Measurements from ENCODE around the gene ZNF862. TPM values are rescaled to one million over a fixed set of nuclear protein-coding genes. Genes with fewer than 3 reads are reported as not detected.

Gene ZNF862
- total and polyA plus RNA-seq, 2 donors (not counting 1 experiment from before 2014, with no cell fraction given) = 24.1 to 33.0 TPM

DNA sequence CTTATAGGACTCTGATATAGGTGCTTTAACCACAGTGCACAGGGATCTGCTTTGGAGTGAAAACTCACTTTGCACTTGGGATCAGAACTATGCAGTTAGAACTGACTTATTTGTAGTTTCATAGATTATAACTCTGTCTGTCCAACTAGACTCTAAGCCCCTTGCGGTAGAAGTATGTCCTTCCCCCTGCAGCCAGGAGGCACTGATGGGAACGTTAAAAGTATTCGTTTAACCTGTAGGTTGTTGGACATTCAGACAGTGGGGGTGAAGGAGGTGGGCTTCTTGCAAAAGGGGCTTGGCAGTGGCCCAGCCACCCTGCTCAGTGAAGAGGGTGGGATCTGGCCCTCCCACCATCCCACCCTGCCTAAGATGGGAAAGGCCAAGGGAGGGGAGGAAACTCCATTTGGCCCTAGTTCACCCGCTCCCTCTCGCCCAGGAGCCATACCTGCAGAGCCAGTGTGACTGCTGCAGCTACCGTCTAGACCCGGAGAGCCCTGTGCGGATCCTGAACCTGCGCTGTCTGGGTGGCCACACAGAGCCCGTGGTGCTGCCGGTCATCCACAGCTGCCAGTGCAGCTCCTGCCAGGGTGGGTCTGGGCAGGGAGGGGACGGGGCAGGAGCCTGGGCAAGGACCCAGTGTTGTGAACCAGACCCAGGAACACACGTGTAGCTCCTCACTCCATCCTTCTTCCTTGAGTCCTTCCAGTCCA lies 5.7 kb upstream of the ZNF862 start:
- H3K4me1 Mint-ChIP-seq = peaks cover under 1% of the 10 kb centered on the region
- 95% methylated on average over 9 of the region's 13 CpGs for WGBS (ENCODE audit: insufficient coverage)

DNA sequence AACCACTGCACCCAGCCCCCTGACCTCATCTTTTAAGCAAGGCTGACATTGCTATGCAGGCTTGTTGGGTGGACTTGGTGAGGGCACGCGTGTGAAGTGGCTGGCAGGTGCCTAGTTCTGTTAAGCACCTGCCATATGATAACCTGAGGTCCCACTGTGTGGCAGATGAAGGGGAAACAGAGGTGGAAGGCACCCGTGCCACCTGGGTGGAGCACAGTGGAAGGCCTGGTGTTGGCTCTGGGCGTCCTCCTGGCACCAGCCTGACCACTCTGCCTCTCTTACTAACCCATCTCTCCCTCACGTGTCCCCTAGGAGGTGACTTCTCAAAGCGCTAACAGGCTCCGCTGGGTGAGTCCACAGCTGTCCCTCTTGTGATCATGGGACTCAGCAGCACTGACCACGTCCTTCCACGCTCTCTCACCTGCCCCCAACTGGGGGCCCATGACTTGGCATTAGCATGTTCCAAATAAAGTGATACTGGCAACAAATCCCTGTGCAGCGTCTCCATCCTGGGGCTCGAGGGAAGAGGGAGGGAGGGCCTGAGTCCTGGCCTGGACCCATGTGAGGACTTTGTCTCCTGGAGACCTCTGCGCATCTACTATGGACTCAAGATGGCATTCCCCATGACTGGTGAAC lies 4.6 kb upstream of the ZNF862 start:
- Mint-ChIP-seq H3K27ac (no peak overlapping the region), H3K4me1 (peaks cover 6% of the 10 kb centered on the region), H3K27me3 (peaks cover 30% of the 10 kb centered on the region), H3K9me3 (ENCODE audit: insufficient read depth) (no peaks in the 10 kb centered on the region), H3K4me3 (no peak overlapping the region)
- ChIA-PET CTCF (no interaction called here), POLR2A (no interaction called here)
- Histone ChIP-seq H3K9me3 (ENCODE audit: control extremely low read depth in 1 of 3, control insufficient read depth in 2 of 3, insufficient read depth in 1 of 3, low read length in 2 of 3) (no peaks in the 10 kb centered on the region), H4K20me1 (ENCODE audit: control insufficient read depth, insufficient read depth, low read length, poor library complexity, severe bottlenecking) (peaks cover 2% of the 10 kb centered on the region), H3K27me3 (replicated peaks in 1 of 4; ENCODE audit: control extremely low read depth in 1 of 4, control insufficient read depth in 3 of 4, insufficient read depth in 4 of 4, low read length in 3 of 4) (peaks cover 0 to 7% (median 0%) of the 10 kb centered on the region in 4 experiments), H2AFZ (ENCODE audit: insufficient read depth, low read depth, low read length, poor library complexity, severe bottlenecking) (no peak overlapping the region), H3K4me1 (ENCODE audit: control insufficient read depth in 2 of 2, insufficient read depth in 2 of 2, low read length in 2 of 2) (peaks cover 3 to 5% of the 10 kb centered on the region in 2 donors), H3K4me2 (replicated peaks; ENCODE audit: low read depth, low read length, poor library complexity, severe bottlenecking) (no peak overlapping the region), H3K27ac (ENCODE audit: low read length in 2 of 2) (no peak overlapping the region), H3K4me3 (ENCODE audit: control extremely low read depth in 1 of 5, extremely low read depth in 1 of 5, insufficient read depth in 1 of 5, low read depth in 2 of 5, low read length in 4 of 5) (no peak overlapping the region), H3K36me3 (replicated peaks in 1 of 2; ENCODE audit: control extremely low read depth in 1 of 2, control insufficient read depth in 1 of 2, extremely low read depth in 1 of 2, insufficient read depth in 2 of 2, low read length in 1 of 2) (no peaks in the 10 kb centered on the region), H3K79me2 (ENCODE audit: control insufficient read depth, insufficient read depth, low read length) (peaks cover 4% of the 10 kb centered on the region), H3K9ac (ENCODE audit: low read length) (no peak overlapping the region)
- WGBS (ENCODE audit: insufficient coverage) = 82% methylated on average over 11 of the region's 12 CpGs
- no peak for ATAC-seq (ENCODE audit: low read depth)
- intact Hi-C loops (cut with micrococcal nuclease) = no loop called here
- TF ChIP-seq, protein P1, sequence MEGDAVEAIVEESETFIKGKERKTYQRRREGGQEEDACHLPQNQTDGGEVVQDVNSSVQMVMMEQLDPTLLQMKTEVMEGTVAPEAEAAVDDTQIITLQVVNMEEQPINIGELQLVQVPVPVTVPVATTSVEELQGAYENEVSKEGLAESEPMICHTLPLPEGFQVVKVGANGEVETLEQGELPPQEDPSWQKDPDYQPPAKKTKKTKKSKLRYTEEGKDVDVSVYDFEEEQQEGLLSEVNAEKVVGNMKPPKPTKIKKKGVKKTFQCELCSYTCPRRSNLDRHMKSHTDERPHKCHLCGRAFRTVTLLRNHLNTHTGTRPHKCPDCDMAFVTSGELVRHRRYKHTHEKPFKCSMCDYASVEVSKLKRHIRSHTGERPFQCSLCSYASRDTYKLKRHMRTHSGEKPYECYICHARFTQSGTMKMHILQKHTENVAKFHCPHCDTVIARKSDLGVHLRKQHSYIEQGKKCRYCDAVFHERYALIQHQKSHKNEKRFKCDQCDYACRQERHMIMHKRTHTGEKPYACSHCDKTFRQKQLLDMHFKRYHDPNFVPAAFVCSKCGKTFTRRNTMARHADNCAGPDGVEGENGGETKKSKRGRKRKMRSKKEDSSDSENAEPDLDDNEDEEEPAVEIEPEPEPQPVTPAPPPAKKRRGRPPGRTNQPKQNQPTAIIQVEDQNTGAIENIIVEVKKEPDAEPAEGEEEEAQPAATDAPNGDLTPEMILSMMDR (IDR thresholded peaks at IDR 0.05) = no peak
- no peak for TF ChIP-seq EZH2 (IDR thresholded peaks at IDR 0.05; ENCODE audit: borderline replicate concordance, insufficient read depth, low read depth, low read length, poor library complexity, severe bottlenecking)
- DNase-seq = no peak

More for the DNA sequence above, 5.7 kb upstream of the ZNF862 start:
- ATAC-seq (ENCODE audit: low read depth) (no peak), DNase-seq (no peak)
- Histone ChIP-seq H3K27ac (ENCODE audit: low read length in 2 of 2) (no peak overlapping the region), H3K4me1 (ENCODE audit: control insufficient read depth in 2 of 2, insufficient read depth in 2 of 2, low read length in 2 of 2) (peaks cover 0 to under 1% of the 10 kb centered on the region in 2 donors), H3K4me2 (replicated peaks; ENCODE audit: low read depth, low read length, poor library complexity, severe bottlenecking) (no peak overlapping the region), H4K20me1 (ENCODE audit: control insufficient read depth, insufficient read depth, low read length, poor library complexity, severe bottlenecking) (no peaks in the 10 kb centered on the region), H3K79me2 (ENCODE audit: control insufficient read depth, insufficient read depth, low read length) (no peaks in the 10 kb centered on the region), H3K4me3 (ENCODE audit: control extremely low read depth in 1 of 5, extremely low read depth in 1 of 5, insufficient read depth in 1 of 5, low read depth in 2 of 5, low read length in 4 of 5) (no peak overlapping the region), H3K9me3 (ENCODE audit: control extremely low read depth in 1 of 3, control insufficient read depth in 2 of 3, insufficient read depth in 1 of 3, low read length in 2 of 3) (no peaks in the 10 kb centered on the region), H3K27me3 (replicated peaks in 1 of 4; ENCODE audit: control extremely low read depth in 1 of 4, control insufficient read depth in 3 of 4, insufficient read depth in 4 of 4, low read length in 3 of 4) (peaks cover 0 to 7% (median 0%) of the 10 kb centered on the region in 4 experiments), H3K36me3 (replicated peaks in 1 of 2; ENCODE audit: control extremely low read depth in 1 of 2, control insufficient read depth in 1 of 2, extremely low read depth in 1 of 2, insufficient read depth in 2 of 2, low read length in 1 of 2) (no peaks in the 10 kb centered on the region), H3K9ac (ENCODE audit: low read length) (no peak overlapping the region), H2AFZ (ENCODE audit: insufficient read depth, low read depth, low read length, poor library complexity, severe bottlenecking) (no peak overlapping the region)
- H3K4me3 Mint-ChIP-seq = no peak overlapping the region
- CTCF ChIA-PET = no interaction called here
- POLR2A ChIA-PET = no interaction called here
- TF ChIP-seq, protein P1 (IDR thresholded peaks at IDR 0.05) = no peak
- no peak for TF ChIP-seq EZH2 (IDR thresholded peaks at IDR 0.05; ENCODE audit: borderline replicate concordance, insufficient read depth, low read depth, low read length, poor library complexity, severe bottlenecking)
- H3K27ac Mint-ChIP-seq = no peak overlapping the region
- intact Hi-C loops (cut with micrococcal nuclease) = no loop called here
- H3K27me3 Mint-ChIP-seq = peaks cover 33% of the 10 kb centered on the region
- H3K9me3 Mint-ChIP-seq (ENCODE audit: insufficient read depth) = no peaks in the 10 kb centered on the region
